IPS DF 6.9 (cell line): Measurements from ENCODE around the gene SGMS1.

Experiments
- DNase-seq: peaks from one replicate; pipeline ENCODE4 v3.0.0-alpha.2; 2013; ENCODE audit warnings: low read depth, low spot score
- H3K27ac ChIP-seq: one replicate; pipeline ENCODE4 v1.5.1; 2013; ENCODE audit warnings: low read length, control low read depth
- H3K27me3 ChIP-seq: 2 replicates; pipeline ENCODE4 v1.6.1; 2013; ENCODE audit warnings: mild to moderate bottlenecking, low read length; ENCODE audit not compliant: control insufficient read depth, insufficient read depth
- H3K36me3 ChIP-seq: 2 replicates; pipeline ENCODE4 v1.6.1; 2013; ENCODE audit warnings: low read length; ENCODE audit not compliant: control insufficient read depth, insufficient read depth
- H3K4me1 ChIP-seq: 2 replicates; pipeline ENCODE4 v1.6.1; 2013; ENCODE audit warnings: low read length; ENCODE audit not compliant: control insufficient read depth, insufficient read depth
- H3K4me3 ChIP-seq: 2 replicates; pipeline ENCODE4 v1.5.1; 2013; ENCODE audit warnings: mild to moderate bottlenecking, low read length
- H3K9me3 ChIP-seq: 2 replicates; pipeline ENCODE4 v1.6.1; 2013; ENCODE audit warnings: low read length, inconsistent platforms; ENCODE audit not compliant: control insufficient read depth, insufficient read depth
- WGBS: extraction: QIAGEN DNeasy Blood & Tissue Kit; methylation state at CpG from one replicate; pipeline ENCODE4 v1.1.7; 2013; ENCODE audit warnings: mixed read lengths, missing lambda C conversion rate; ENCODE audit not compliant: insufficient read length, insufficient coverage; 5-methylcytosine and 5-hydroxymethylcytosine counted together

The SGMS1 gene

GRCh38 chr10:50289196-50289595 lies 334.6 kb downstream of the SGMS1 start:
- no CpG with 5 or more reads among the region's 6 CpGs for WGBS
- DNase-seq = no peak

GRCh38 chr10:50286996-50287803 lies 336.6 kb downstream of the SGMS1 start:
- Histone ChIP-seq H3K27ac (no peak overlapping the region), H3K27me3 (no peaks in the 10 kb centered on the region), H3K4me3 (no peak overlapping the region), H3K36me3 (no peaks in the 10 kb centered on the region), H3K9me3 (no peaks in the 10 kb centered on the region), H3K4me1 (no peaks in the 10 kb centered on the region)
- no CpG with 5 or more reads among the region's 9 CpGs for WGBS
- DNase-seq = no peak

More at GRCh38 chr10:50289196-50289595, 334.6 kb downstream of the SGMS1 start:
- Histone ChIP-seq H3K4me1 (no peaks in the 10 kb centered on the region), H3K9me3 (no peaks in the 10 kb centered on the region), H3K36me3 (no peaks in the 10 kb centered on the region), H3K27me3 (no peaks in the 10 kb centered on the region), H3K27ac (no peak overlapping the region), H3K4me3 (no peak overlapping the region)

- Histone ChIP-seq H3K36me3 (no peaks in the 10 kb centered on the region), H3K4me3 (no peak overlapping the region), H3K4me1 (no peaks in the 10 kb centered on the region), H3K9me3 (no peaks in the 10 kb centered on the region), H3K27me3 (no peaks in the 10 kb centered on the region), H3K27ac (no peak overlapping the region)
- DNase-seq = no peak
- WGBS = 100% methylated on average over 1 of the region's 2 CpGs
Observed at GRCh38 chr10:50286517-50286916, 337.2 kb downstream of the SGMS1 start.

- Histone ChIP-seq H3K4me3 (no peak overlapping the region), H3K9me3 (no peaks in the 10 kb centered on the region), H3K36me3 (no peaks in the 10 kb centered on the region), H3K27me3 (no peaks in the 10 kb centered on the region), H3K27ac (no peak overlapping the region), H3K4me1 (no peaks in the 10 kb centered on the region)
- no CpG with 5 or more reads among the region's 4 CpGs for WGBS
- no peak for DNase-seq
Observed at GRCh38 chr10:50281967-50282522, 341.7 kb downstream of the SGMS1 start.

GRCh38 chr10:50281210-50281966 lies 342.4 kb downstream of the SGMS1 start:
- no CpG with 5 or more reads among the region's 8 CpGs for WGBS
- DNase-seq = no peak
- Histone ChIP-seq H3K4me1 (no peaks in the 10 kb centered on the region), H3K9me3 (no peaks in the 10 kb centered on the region), H3K27me3 (no peaks in the 10 kb centered on the region), H3K4me3 (no peak overlapping the region), H3K27ac (no peak overlapping the region), H3K36me3 (no peaks in the 10 kb centered on the region)

GRCh38 chr10:50280049-50280841 lies 343.5 kb downstream of the SGMS1 start:
- no peaks in the 10 kb centered on the region for H3K27me3 ChIP-seq
- H3K4me1 ChIP-seq = no peaks in the 10 kb centered on the region
- no peak for DNase-seq
- no peaks in the 10 kb centered on the region for H3K9me3 ChIP-seq
- H3K4me3 ChIP-seq = no peak overlapping the region
- H3K27ac ChIP-seq = no peak overlapping the region
- WGBS = no CpG with 5 or more reads among the region's 5 CpGs
- no peaks in the 10 kb centered on the region for H3K36me3 ChIP-seq

GRCh38 chr10:50279489-50279888 lies 344.3 kb downstream of the SGMS1 start:
- no CpG with 5 or more reads among the region's 5 CpGs for WGBS
- Histone ChIP-seq H3K27me3 (no peaks in the 10 kb centered on the region), H3K27ac (no peak overlapping the region), H3K36me3 (no peaks in the 10 kb centered on the region), H3K9me3 (no peaks in the 10 kb centered on the region), H3K4me3 (no peak overlapping the region), H3K4me1 (no peaks in the 10 kb centered on the region)
- no peak for DNase-seq

- no CpG with 5 or more reads among the region's 3 CpGs for WGBS
- no peak for DNase-seq
- no peak overlapping the region for H3K4me3 ChIP-seq
- no peak overlapping the region for H3K27ac ChIP-seq
- no peaks in the 10 kb centered on the region for H3K27me3 ChIP-seq
- no peaks in the 10 kb centered on the region for H3K36me3 ChIP-seq
- no peaks in the 10 kb centered on the region for H3K9me3 ChIP-seq
- no peaks in the 10 kb centered on the region for H3K4me1 ChIP-seq
Observed at GRCh38 chr10:50275650-50276235, 348.0 kb downstream of the SGMS1 start.

- DNase-seq = no peak
Observed at GRCh38 chr10:50272531-50272930, 351.2 kb downstream of the SGMS1 start.

More at GRCh38 chr10:50272531-50272930, 351.2 kb downstream of the SGMS1 start:
- Histone ChIP-seq H3K4me3 (no peak overlapping the region), H3K9me3 (no peaks in the 10 kb centered on the region), H3K36me3 (no peaks in the 10 kb centered on the region), H3K27ac (no peak overlapping the region), H3K27me3 (no peaks in the 10 kb centered on the region), H3K4me1 (no peaks in the 10 kb centered on the region)
- no CpG with 5 or more reads among the region's 7 CpGs for WGBS
